ENCODE measurements around the gene CACHD1. TPM values are rescaled to one million over a fixed set of nuclear protein-coding genes. Genes with fewer than 3 reads are reported as not detected.
A peak's percentile ranks its signal among the peaks of the same experiment; 100 is the strongest.

The CACHD1 gene
- total RNA-seq, 1 donor from 2014 or later: 24.1 TPM

DNA sequence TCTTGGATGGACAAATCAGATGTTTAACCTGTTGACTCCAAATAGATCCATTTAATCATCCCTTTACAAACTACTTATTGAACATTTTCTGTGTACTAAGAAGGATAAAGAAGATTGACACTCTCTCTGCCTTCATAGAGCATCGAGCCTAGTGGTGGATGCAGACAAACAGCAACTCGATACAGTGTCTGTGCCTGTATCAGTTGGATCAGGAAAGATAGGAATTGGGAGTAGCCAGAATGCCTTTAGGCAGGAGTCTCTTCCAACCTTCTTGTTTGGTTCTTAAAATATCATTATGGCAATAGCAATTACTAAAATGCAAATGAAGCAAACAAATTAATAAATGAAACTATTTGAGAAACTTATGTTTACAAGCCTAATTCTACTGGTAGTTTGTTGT, 185.9 kb downstream of the CACHD1 start:
- DNase-seq (ENCODE audit: low spot score in 2 of 2, unreplicated experiment in 2 of 2): no peak
- Mint-ChIP-seq H3K27me3 (ENCODE audit: low read depth) (no peaks in the 10 kb centered on the region), H3K9me3 (peaks cover 4% of the 10 kb centered on the region), H3K27ac (no peak overlapping the region), H3K36me3 (peaks cover 21% of the 10 kb centered on the region), H3K4me3 (no peak overlapping the region), H3K4me1 (peaks cover 22% of the 10 kb centered on the region)
- TF ChIP-seq, protein P1, sequence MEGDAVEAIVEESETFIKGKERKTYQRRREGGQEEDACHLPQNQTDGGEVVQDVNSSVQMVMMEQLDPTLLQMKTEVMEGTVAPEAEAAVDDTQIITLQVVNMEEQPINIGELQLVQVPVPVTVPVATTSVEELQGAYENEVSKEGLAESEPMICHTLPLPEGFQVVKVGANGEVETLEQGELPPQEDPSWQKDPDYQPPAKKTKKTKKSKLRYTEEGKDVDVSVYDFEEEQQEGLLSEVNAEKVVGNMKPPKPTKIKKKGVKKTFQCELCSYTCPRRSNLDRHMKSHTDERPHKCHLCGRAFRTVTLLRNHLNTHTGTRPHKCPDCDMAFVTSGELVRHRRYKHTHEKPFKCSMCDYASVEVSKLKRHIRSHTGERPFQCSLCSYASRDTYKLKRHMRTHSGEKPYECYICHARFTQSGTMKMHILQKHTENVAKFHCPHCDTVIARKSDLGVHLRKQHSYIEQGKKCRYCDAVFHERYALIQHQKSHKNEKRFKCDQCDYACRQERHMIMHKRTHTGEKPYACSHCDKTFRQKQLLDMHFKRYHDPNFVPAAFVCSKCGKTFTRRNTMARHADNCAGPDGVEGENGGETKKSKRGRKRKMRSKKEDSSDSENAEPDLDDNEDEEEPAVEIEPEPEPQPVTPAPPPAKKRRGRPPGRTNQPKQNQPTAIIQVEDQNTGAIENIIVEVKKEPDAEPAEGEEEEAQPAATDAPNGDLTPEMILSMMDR (IDR thresholded peaks at IDR 0.05; ENCODE audit: unreplicated experiment): no peak

DNA sequence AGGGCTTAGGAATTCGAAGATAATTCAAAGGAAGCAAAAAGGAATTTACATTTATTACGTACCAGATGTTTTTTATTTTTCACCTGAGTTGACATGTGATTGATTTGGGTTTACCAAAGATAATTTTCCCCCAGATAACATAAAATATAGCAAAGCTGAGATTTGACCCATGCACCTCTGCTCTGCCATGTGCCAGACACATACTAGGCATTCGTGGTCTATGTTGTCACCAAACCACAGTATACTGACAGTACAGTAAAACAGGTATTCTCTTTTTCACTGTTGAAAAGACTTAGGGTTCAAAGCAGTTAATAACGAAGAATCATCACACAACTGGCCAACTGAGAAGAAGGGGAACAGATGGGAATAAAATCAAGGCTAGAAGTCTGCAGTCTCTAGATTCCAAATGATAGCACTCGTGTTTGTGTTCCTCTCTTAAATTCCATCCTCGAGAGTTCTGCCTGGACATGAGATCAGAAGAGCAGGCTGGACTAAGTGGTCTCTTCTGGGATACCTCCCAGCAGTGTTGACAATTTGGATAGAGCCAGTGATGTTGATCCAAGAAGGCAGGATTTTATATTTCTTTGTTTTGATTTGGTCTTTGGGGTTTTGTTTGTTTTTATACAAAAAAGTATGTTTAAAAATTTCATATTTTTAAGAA, 189.7 kb downstream of the CACHD1 start:
- no peaks in the 10 kb centered on the region for H3K27me3 Mint-ChIP-seq (ENCODE audit: low read depth)
- DNase-seq (ENCODE audit: low spot score in 2 of 2, unreplicated experiment in 2 of 2): no peak
- peak overlapping the region; percentile 61 for H3K27ac Mint-ChIP-seq
- peaks cover 13% of the 10 kb centered on the region for H3K36me3 Mint-ChIP-seq
- TF ChIP-seq, protein P1 (IDR thresholded peaks at IDR 0.05; ENCODE audit: unreplicated experiment): no peak
- H3K4me1 Mint-ChIP-seq: peaks cover 25% of the 10 kb centered on the region
- no peak overlapping the region for H3K4me3 Mint-ChIP-seq
- no peaks in the 10 kb centered on the region for H3K9me3 Mint-ChIP-seq

DNA sequence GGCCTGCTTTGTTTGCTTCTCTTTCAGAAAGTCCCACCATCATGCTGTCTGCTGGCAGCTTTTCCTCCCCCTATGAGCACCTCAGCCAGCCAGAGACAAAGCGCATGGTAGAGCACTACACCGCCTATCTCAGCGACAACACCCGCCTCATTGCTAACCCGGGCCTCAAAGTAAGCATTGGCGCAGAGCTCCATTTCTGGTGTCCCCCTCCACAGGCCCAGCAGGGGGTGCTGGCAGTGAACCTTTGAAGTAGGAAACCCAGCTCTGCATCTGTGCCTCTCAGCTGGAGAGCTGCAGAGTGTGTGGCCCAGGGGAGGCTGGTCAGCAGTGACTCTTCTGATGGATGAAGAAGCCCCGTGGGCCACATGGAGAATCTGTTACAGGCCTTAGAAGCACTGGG, 193.7 kb downstream of the CACHD1 start:
- peak overlapping the region; percentile 44 for H3K27ac Mint-ChIP-seq
- H3K9me3 Mint-ChIP-seq: no peaks in the 10 kb centered on the region
- TF ChIP-seq, protein P1 (IDR thresholded peaks at IDR 0.05; ENCODE audit: unreplicated experiment): no peak
- H3K4me1 Mint-ChIP-seq: peaks cover 26% of the 10 kb centered on the region
- H3K27me3 Mint-ChIP-seq (ENCODE audit: low read depth): no peaks in the 10 kb centered on the region
- no peak overlapping the region for H3K4me3 Mint-ChIP-seq
- peaks cover 20% of the 10 kb centered on the region for H3K36me3 Mint-ChIP-seq
- DNase-seq (ENCODE audit: low spot score in 2 of 2, unreplicated experiment in 2 of 2): no peak

DNA sequence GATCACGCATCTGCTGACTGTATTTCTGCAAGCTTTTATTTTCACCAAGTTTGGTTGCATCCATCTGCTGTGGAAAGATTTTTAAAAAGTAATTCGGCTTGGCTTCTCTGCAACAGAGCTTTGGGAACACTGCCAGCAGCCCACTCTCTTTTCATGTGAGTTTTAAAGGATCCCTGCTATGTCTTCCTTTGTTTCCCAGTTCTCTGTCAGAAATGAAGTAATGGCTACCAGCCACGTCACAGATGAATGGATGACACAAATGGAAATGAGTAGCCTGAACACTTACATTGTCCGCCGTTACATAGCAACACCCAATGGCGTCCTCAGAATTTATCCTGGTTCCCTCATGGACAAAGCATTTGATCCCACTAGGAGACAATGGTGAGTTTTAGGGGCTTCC, 194.4 kb downstream of the CACHD1 start:
- DNase-seq (ENCODE audit: low spot score in 2 of 2, unreplicated experiment in 2 of 2): no peak
- no peak overlapping the region for H3K4me3 Mint-ChIP-seq
- H3K27me3 Mint-ChIP-seq (ENCODE audit: low read depth): no peaks in the 10 kb centered on the region
- peaks cover 19% of the 10 kb centered on the region for H3K4me1 Mint-ChIP-seq
- TF ChIP-seq, protein P1 (IDR thresholded peaks at IDR 0.05; ENCODE audit: unreplicated experiment): no peak
- H3K36me3 Mint-ChIP-seq: peaks cover 20% of the 10 kb centered on the region
- H3K27ac Mint-ChIP-seq: peak overlapping the region; percentile 44
- H3K9me3 Mint-ChIP-seq: no peaks in the 10 kb centered on the region

DNA sequence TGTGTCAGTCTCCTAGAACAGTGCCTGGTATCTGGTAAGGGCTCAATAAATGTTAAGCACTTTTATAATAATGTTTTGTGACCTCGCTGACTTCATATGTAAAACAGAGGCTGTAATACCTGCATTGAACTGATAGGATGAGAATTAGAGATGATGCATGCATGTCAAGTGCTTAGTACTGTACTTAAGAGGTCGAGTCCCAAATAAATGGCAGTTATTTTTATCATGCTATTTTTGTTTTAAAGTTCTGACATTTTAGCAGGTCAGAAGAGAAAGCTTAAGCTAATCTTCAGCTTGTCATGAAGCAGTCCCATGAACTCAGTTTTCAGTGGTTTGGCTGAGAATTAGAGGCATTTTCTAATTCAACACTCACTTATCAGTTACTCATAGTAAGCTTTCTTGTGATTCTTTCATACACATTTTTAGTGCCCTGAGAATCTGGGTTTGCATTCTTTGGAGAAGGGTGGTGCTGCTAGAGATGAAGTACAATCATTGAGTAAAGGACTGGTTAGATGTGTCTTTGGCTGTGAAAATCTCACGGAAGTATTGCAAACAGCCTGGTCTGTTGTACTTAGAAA, 199.3 kb downstream of the CACHD1 start:
- no peak overlapping the region for H3K27ac Mint-ChIP-seq
- H3K9me3 Mint-ChIP-seq: no peaks in the 10 kb centered on the region
- no peak overlapping the region for H3K4me3 Mint-ChIP-seq
- peaks cover 8% of the 10 kb centered on the region for H3K4me1 Mint-ChIP-seq
- no peak for DNase-seq (ENCODE audit: low spot score in 2 of 2, unreplicated experiment in 2 of 2)
- peaks cover 26% of the 10 kb centered on the region for H3K36me3 Mint-ChIP-seq
- TF ChIP-seq, protein P1 (IDR thresholded peaks at IDR 0.05; ENCODE audit: unreplicated experiment): no peak
- H3K27me3 Mint-ChIP-seq (ENCODE audit: low read depth): no peaks in the 10 kb centered on the region
